Neural progenitor cell (in vitro differentiated cells): ENCODE data around the gene HEMGN.

Experiments
- EZH2phosphoT487 ChIP-seq: fragments of 200-600 bp; sonication (generic); IDR thresholded peaks from 2 replicates; pipeline ENCODE4 v1.6.1; 2017; ENCODE audit warnings: antibody characterized with exemption
- TF ChIP-seq, protein P1 (sequence below): fragments of 200-600 bp; sonication (generic); IDR thresholded peaks from 2 replicates; pipeline ENCODE4 v1.5.1; 2017; ENCODE audit warnings: antibody characterized with exemption, mild to moderate bottlenecking

DNA sequence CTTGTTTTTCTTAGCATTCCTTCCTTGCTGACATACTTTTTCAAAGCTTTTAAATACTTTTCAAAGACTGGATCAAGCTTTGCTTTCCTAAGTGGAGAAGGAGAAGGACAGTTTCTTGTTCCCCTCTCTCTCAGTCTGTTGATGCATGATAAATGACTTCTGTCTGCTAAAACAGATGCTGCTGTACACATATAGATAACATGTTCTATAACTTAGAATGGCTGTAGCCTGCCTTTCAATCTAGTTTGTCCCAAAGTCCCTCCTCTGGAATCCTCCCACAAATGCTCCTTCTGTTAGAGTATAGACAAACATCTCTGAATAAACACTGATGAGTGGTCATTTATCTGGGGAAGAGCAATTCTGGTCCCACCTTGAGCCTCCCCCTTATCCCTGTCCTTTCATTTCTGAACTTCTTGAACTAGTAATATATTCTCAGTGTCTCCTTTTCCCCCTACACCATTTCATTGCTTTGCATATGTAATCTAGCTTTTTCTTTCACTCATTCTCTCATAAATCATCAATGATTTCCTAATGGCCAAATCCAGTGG is 5.4 kb upstream of the HEMGN start:
- TF ChIP-seq, protein P1, sequence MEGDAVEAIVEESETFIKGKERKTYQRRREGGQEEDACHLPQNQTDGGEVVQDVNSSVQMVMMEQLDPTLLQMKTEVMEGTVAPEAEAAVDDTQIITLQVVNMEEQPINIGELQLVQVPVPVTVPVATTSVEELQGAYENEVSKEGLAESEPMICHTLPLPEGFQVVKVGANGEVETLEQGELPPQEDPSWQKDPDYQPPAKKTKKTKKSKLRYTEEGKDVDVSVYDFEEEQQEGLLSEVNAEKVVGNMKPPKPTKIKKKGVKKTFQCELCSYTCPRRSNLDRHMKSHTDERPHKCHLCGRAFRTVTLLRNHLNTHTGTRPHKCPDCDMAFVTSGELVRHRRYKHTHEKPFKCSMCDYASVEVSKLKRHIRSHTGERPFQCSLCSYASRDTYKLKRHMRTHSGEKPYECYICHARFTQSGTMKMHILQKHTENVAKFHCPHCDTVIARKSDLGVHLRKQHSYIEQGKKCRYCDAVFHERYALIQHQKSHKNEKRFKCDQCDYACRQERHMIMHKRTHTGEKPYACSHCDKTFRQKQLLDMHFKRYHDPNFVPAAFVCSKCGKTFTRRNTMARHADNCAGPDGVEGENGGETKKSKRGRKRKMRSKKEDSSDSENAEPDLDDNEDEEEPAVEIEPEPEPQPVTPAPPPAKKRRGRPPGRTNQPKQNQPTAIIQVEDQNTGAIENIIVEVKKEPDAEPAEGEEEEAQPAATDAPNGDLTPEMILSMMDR, result no peak
- TF ChIP-seq EZH2phosphoT487, result no peak
